RKO (cell line): ENCODE data around the gene TAOK1.

Source experiments
- DNase-seq: peaks from one replicate; pipeline ENCODE4 v3.0.0-alpha.2; 2016; ENCODE audit warnings: low spot score

The TAOK1 gene

DNA sequence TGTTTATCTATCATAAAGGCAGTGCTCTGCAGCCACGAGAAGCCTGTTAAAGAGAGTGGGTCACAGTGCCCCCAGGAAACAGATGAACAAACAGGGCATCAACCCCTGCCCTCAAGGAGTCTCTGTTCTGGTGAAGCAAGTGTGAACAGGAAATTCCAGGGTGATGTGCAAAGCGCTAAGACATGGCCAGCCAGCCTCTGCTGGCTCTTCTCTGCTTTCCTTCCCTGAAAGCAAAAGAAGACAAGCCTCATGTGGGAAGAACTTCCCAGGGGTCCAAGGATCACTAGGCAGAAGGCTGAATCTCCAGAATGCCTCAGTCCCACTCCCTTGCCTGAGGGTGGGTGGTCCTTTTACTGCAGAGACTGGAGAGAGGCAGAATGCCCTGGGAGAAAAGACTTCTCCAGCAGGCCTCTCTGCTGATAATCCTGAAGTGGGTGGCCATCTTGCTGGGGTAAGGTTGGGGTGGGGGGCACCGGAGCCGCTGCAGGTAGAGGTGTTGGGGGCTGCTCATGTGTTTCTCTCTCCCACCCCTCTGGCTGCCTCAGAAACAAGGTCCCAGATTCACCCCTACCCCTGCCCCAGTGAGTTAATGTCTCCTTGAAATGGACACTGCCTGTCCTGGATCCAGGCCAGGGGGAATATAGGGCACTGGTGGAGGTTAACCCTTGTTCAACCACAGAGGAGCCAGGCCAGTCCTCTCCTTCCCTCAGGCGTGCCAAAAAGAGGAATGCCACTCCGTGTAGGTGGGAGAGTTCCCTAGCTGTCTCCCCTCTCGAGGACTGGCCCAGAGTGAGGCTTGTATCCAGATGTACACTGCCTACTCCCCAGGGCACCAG, 205.2 kb downstream of the TAOK1 start:
- no peak for DNase-seq

DNA sequence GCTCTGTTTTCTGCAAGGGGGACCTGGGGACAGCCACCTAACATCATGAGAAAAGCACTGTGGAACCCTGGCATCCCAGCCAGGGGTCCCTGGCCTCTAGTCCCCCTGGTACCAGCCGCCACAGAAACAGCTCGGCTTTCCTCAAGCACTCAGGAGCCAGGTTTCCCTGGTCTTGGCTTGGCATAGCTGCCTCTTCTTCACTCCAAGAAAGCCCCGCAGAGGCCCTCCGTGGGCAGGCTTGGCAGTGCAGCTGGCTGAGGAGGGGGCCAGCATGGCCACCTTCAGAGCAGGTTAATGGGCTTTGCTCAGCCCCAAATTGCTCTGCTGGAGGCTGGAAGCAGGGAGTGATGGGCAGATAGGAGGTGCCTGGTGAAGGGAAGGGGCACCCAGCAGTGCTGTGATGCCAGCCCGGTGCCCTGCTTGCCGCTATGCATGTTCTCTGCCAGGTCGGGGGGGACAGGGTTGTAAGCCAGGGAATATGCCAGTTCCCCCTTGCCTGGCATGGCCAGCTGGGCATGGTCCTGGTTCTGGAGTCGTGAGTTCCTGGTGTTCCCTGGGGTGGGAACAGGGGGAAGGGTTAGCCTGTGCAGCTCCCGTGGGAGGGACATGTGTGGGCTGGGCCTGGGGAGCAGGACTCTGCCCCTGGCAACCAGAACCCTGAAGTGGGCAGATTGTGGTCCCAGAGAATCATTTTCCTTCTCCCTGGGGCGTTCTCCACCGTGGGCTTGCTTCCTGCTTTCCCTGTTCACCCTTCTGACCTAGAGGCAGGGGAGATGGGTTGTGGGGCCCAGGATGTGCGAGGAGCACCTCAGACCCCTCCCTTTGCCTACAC, 206.0 kb downstream of the TAOK1 start:
- DNase-seq, result no peak

DNA sequence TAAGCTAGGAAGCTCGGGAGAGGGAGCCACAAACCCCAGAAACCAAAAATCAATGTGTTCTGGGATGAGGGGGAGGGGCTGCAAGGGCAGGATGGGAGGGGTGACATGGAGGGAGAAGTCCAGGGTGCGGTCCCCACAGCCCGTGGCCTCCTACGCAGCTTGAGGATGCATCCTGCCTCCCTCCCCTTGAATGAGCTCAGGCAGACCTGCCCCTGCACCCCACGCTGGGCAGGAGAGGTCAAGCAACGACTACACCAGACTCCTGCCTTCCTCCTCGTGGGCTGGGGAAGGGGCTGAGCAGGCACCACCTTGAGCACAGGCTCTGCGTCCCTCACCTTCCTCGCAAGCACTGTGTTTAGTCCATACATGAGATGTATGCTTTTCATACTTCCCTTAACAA, 206.6 kb downstream of the TAOK1 start:
- DNase-seq, result no peak

DNA sequence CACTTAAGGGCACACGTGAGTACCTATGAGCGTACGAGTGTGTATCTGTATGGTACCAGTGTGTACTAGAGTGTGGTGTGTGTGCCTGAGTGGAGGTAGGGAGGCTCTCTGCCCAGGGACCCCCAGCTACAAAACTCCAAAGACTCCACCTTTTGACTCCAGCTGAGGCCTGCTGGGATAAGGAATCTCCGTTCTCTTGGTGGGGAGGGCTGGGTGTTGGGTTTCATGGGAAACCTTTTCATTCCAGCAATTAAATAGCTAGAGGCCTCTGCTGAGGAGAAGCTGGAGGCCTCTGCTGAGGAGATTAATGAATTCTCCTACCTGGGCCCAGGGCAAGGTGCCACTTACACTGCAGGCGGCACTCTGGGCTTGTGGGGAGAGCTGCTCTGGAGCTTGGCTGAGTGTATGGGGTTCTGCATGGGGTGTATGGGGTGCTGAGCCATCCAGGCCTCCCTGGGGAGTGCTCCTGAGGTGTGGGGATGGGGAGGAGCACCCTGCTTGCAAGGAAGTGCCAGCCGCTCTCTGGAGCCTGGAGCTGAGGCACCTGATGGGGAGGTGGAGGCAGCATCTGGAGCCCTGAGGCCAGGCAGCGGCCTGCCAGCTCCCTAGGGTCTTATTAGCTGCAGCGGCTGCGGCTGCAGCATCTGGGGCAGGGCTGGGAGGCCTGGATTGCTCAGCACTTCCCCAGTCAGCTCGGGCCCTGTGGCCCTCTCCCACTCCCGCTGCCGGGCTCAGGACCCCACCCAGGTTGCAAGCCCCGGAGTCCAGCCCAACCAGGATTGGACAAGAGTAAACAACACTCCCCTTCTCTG, 207.4 kb downstream of the TAOK1 start:
- no peak for DNase-seq
